K562 (cell line): ENCODE measurements around the gene EFNA1. TPM values are rescaled to one million over a fixed set of nuclear protein-coding genes. Genes with fewer than 3 reads are reported as not detected.

Source experiments
- ATAC-seq: fragments of 200-7000 bp; cut with Tn5 transposase; 3 replicates; pipeline ENCODE4 v1.9.1; 2020; ENCODE audit warnings: moderate library complexity
- BruUV-seq: library from RNA; stranded (reverse); fragments of 400-500 nt; replicated peaks from 2 replicates; lab custom pipeline; 2021; lab: Mats Ljungman, UMichigan
- CTCF ChIA-PET: fragments of 300-600 bp; formaldehyde crosslinking; extraction: SDS; loops from one replicate; lab custom pipeline; 2021; ENCODE audit warnings: low intra/inter-chr PET ratio; lab: Yijun Ruan, JAX
- POLR2A ChIA-PET: fragments of 300-600, 350-650 bp; sonication (Branson Sonifier 250); formaldehyde crosslinking; extraction: SDS; loops from one replicate; lab custom pipeline; 2021; ENCODE audit warnings: antibody characterized with exemption, inconsistent platforms; lab: Yijun Ruan, JAX
- DNase-seq, 4 experiments: peaks; one replicate each; pipeline versions ENCODE4 v3.0.0 to v3.0.0-alpha.2; 2011 to 2018; ENCODE audit warnings: low spot score in 3 of 4, mixed read lengths in 3 of 4; ENCODE audit errors: extremely low read depth in 1 of 4
- FAIRE-seq: peaks from 2 replicates; lab custom pipeline; 2011; peaks lifted over from hg19 to GRCh38; lab: Jason Lieb, UNC
- H2AFZ ChIP-seq: 2 replicates; pipeline ENCODE4 v1.6.0; 2011; ENCODE audit warnings: low read depth, low read length, control low read depth, inconsistent platforms
- H3K27ac ChIP-seq: fragments of 200-600 bp; 3 replicates; pipeline ENCODE4 v1.8.0; 2011; ENCODE audit warnings: low read depth, mild to moderate bottlenecking, control low read depth, inconsistent platforms, low read length, moderate library complexity, mixed read lengths; ENCODE audit errors: extremely low read depth
- H3K27me3 ChIP-seq, 2 experiments: fragments of 300-600 bp in 1 of 2; 2 replicates in 1 of 2; 3 replicates in 1 of 2; pipeline versions ENCODE4 v1.6.0 to v1.8.0; 2011; ENCODE audit warnings: inconsistent platforms in 2 of 2, low read length in 2 of 2, mild to moderate bottlenecking in 1 of 2, mixed read lengths in 1 of 2, moderate library complexity in 1 of 2; ENCODE audit not compliant: control insufficient read depth in 2 of 2, insufficient read depth in 2 of 2
- H3K36me3 ChIP-seq: fragments of 300-600 bp; 3 replicates; pipeline ENCODE4 v1.8.0; 2011; ENCODE audit warnings: mild to moderate bottlenecking, low read length, inconsistent platforms; ENCODE audit not compliant: control insufficient read depth, insufficient read depth
- H3K4me1 ChIP-seq, 2 experiments: fragments of 200-600 bp in 1 of 2; replicated peaks in 1 of 2; 2 replicates in 1 of 2; 3 replicates in 1 of 2; pipeline versions ENCODE4 v1.5.1 to v1.8.0; 2011; ENCODE audit warnings: inconsistent platforms in 2 of 2, low read length in 2 of 2, mild to moderate bottlenecking in 1 of 2, mixed read lengths in 1 of 2, moderate library complexity in 1 of 2; ENCODE audit not compliant: control insufficient read depth in 2 of 2, insufficient read depth in 2 of 2
- H3K4me2 ChIP-seq: 2 replicates; pipeline ENCODE4 v1.6.1; 2011; ENCODE audit warnings: low read length, control low read depth, inconsistent platforms, mixed read lengths; ENCODE audit not compliant: insufficient read depth
- H3K4me3 ChIP-seq: fragments of 200-600 bp; sonication (generic), shearing (Covaris generic); 2 replicates; pipeline ENCODE4 v1.5.1; 2016; ENCODE audit warnings: control low read depth, inconsistent platforms
- H3K79me2 ChIP-seq: fragments of 200-600 bp; 3 replicates; pipeline ENCODE4 v1.8.0; 2011; ENCODE audit warnings: low read length, inconsistent platforms; ENCODE audit not compliant: control insufficient read depth, insufficient read depth
- H3K9ac ChIP-seq, 2 experiments: 2 replicates each; pipeline versions ENCODE4 v1.6.0 to v1.6.1; 2011; ENCODE audit warnings: low read depth in 2 of 2, low read length in 2 of 2, control low read depth in 1 of 2, inconsistent platforms in 1 of 2, mild to moderate bottlenecking in 1 of 2, mixed read lengths in 1 of 2; ENCODE audit not compliant: insufficient read depth in 1 of 2
- H3K9me1 ChIP-seq: one replicate; pipeline ENCODE4 v1.6.0; 2011; ENCODE audit warnings: inconsistent platforms, mild to moderate bottlenecking, low read length, moderate library complexity; ENCODE audit not compliant: control insufficient read depth, insufficient read depth
- H3K9me3 ChIP-seq: replicated peaks from 2 replicates; pipeline ENCODE4 v1.5.1; 2011; ENCODE audit warnings: low read depth, low read length, inconsistent platforms; ENCODE audit not compliant: control insufficient read depth, insufficient read depth
- H4K20me1 ChIP-seq: replicated peaks from 2 replicates; pipeline ENCODE4 v1.6.1; 2011; ENCODE audit warnings: low read length, inconsistent platforms, mixed read lengths; ENCODE audit not compliant: control insufficient read depth, insufficient read depth
- HDAC8 ChIP-seq: fragments of 450-650 bp; IDR thresholded peaks from 2 replicates; pipeline ENCODE4 v1.6.1; 2016; ENCODE audit warnings: mild to moderate bottlenecking, missing genetic modification characterization, moderate library complexity, missing compliant biosample characterization
- NCOA2 ChIP-seq, 2 experiments: fragments of 450-650 bp; IDR thresholded peaks; 2 replicates each; pipeline ENCODE4 v1.6.1; 2018; ENCODE audit warnings: mild to moderate bottlenecking in 2 of 2, moderate library complexity in 1 of 2; ENCODE audit not compliant: partially characterized antibody in 2 of 2
- RFX7 ChIP-seq: fragments of 250-450 bp; sonication (Bioruptor Pico); IDR thresholded peaks from 2 replicates; pipeline ENCODE4 v1.5.1; 2021; ENCODE audit warnings: mild to moderate bottlenecking
- WGBS: fragments of 100-300 bp; shearing (Covaris generic); methylation state at CpG from one replicate; pipeline ENCODE4 v1.1.6; 2016; ENCODE audit warnings: low coverage, mixed read lengths; ENCODE audit not compliant: insufficient coverage; ENCODE audit errors: missing lambda C conversion rate; 5-methylcytosine and 5-hydroxymethylcytosine counted together
- in situ Hi-C: fragments of 300-500 bp; cut with MboI; formaldehyde crosslinking; loops from 4 replicates; pipeline ENCODE4 v1.15.0; 2018; ENCODE audit warnings: inconsistent platforms, mixed read lengths
- intact Hi-C: fragments of 100-400 bp; cut with micrococcal nuclease; formaldehyde crosslinking; loops from 2 replicates; pipeline ENCODE4 v1.14.2; 2022
- polyA plus RNA-seq, 8 experiments: library from polyadenylated mRNA; depleted of rRNA in 4 of 8; stranded (reverse) in 5 of 8; unstranded in 3 of 8; fragments of >200 nt; fragmentation: Nextera tagmentation in 2 of 8; fragmentation: Illumina TruSeq in 1 of 8; extraction: Ambion mirVana in 2 of 8; extraction: Trizol in 1 of 8; gene quantifications; 2 replicates each; pipeline versions ENCODE4 v1.2.1 to v1.2.3, GENCODE V29; 2011 to 2014; ENCODE audit warnings: inconsistent platforms in 1 of 8, missing spikeins in 1 of 8
- total RNA-seq, 7 experiments: library from RNA; depleted of rRNA in 6 of 7; stranded (reverse); fragments of >200 nt in 6 of 7; fragmentation: Illumina TruSeq in 2 of 7; extraction: Trizol in 2 of 7; gene quantifications; 2 replicates each; pipeline versions ENCODE4 v1.2.1 to v1.2.3, GENCODE V29; 2011 to 2021; ENCODE audit warnings: low replicate concordance in 1 of 7
- TF ChIP-seq, protein P1 (sequence below): fragments of 450-650 bp; IDR thresholded peaks from 2 replicates; pipeline ENCODE4 v1.6.1; 2018; ENCODE audit not compliant: partially characterized antibody

EFNA1 gene
- total and polyA plus RNA-seq, 9 of the 15 experiments (the other 6 are each of a cell fraction or from before 2014, with no cell fraction given), result 2.1 to 9.3 (median 3.0) TPM

DNA sequence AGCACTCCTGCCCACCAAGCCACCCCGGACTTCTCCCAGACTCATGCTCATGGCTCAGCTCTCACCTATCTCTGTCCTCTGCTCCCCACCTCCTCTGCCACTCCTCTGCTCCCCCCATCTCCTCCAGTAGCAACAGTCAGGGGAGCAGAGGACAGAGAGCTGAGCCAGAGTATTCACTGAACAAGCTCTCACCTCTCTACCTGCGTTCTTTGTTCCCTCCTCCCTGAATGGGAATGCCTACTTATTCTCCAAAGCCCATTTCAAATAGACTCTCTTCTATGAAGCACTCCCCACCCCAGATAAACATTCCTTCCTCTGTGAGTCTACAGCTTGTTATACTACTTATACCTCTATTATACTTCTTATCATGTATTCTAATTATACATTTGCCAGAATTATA lies 6.4 kb upstream of the EFNA1 start:
- in situ Hi-C loops (no loop called here), intact Hi-C loops (no loop called here)
- TF ChIP-seq, protein P1, sequence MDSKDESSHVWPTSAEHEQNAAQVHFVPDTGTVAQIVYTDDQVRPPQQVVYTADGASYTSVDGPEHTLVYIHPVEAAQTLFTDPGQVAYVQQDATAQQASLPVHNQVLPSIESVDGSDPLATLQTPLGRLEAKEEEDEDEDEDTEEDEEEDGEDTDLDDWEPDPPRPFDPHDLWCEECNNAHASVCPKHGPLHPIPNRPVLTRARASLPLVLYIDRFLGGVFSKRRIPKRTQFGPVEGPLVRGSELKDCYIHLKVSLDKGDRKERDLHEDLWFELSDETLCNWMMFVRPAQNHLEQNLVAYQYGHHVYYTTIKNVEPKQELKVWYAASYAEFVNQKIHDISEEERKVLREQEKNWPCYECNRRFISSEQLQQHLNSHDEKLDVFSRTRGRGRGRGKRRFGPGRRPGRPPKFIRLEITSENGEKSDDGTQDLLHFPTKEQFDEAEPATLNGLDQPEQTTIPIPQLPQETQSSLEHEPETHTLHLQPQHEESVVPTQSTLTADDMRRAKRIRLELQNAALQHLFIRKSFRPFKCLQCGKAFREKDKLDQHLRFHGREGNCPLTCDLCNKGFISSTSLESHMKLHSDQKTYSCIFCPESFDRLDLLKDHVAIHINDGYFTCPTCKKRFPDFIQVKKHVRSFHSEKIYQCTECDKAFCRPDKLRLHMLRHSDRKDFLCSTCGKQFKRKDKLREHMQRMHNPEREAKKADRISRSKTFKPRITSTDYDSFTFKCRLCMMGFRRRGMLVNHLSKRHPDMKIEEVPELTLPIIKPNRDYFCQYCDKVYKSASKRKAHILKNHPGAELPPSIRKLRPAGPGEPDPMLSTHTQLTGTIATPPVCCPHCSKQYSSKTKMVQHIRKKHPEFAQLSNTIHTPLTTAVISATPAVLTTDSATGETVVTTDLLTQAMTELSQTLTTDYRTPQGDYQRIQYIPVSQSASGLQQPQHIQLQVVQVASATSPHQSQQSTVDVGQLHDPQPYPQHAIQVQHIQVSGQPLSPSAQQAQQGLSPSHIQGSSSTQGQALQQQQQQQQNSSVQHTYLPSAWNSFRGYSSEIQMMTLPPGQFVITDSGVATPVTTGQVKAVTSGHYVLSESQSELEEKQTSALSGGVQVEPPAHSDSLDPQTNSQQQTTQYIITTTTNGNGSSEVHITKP, result peak; percentile 16
- no peak for TF ChIP-seq NCOA2 (IDR thresholded peaks at IDR 0.05; ENCODE audit: partially characterized antibody in 2 of 2)
- TF ChIP-seq HDAC8 (tag), result 0 out of 2 replicates have a peak, but pooled peaks have one; percentile 8
- TF ChIP-seq RFX7 (CRISPR knock-in tag), result no peak
- Histone ChIP-seq H3K27me3 (no peaks in the 10 kb centered on the region), H3K9ac (peak overlapping the region; percentile 24 to 74; a peak in 2 of 4 replicates), H3K4me1 (peaks cover 19 to 25% of the 10 kb centered on the region in 2 experiments), H3K27ac (peak overlapping the region; percentile 12; the same call in 1 of the 3 replicates), H3K4me3 (no peak overlapping the region), H3K9me1 (no peaks in the 10 kb centered on the region), H2AFZ (peak overlapping the region; percentile 78), H3K79me2 (no peaks in the 10 kb centered on the region), H3K4me2 (peak overlapping the region; percentile 37; the same call in 1 of the 2 replicates), H3K9me3 (no peaks in the 10 kb centered on the region), H4K20me1 (no peaks in the 10 kb centered on the region), H3K36me3 (no peaks in the 10 kb centered on the region)
- ChIA-PET POLR2A (no interaction called here), CTCF (interaction anchor here (1.3 kb wide), 1 partner anchor 47 kb away, joined by 3 read pairs; no protein-coding TSS in a partner anchor)
- BruUV-seq, result no TSS peak
- 28% methylated on average over 2 of the region's 2 CpGs for WGBS
- ATAC-seq (peak; percentile 13), FAIRE-seq (no peak), DNase-seq (no peak)
